Parathyroid adenoma (tissue), 2 donors: ENCODE results near the gene DNAH9.

ENCODE experiments used
- H2AFZ ChIP-seq: fragments of 300-600 bp; sonication (generic); one replicate; pipeline ENCODE4 v1.7.0; 2017; ENCODE audit warnings: antibody characterized with exemption, mild to moderate bottlenecking
- H3K27ac ChIP-seq: fragments of 300-600 bp; sonication (generic); one replicate; pipeline ENCODE4 v1.7.0; 2017
- H3K27me3 ChIP-seq: fragments of 300-600 bp; sonication (generic); one replicate; pipeline ENCODE4 v1.7.0; 2017; ENCODE audit warnings: low read length; ENCODE audit not compliant: control insufficient read depth, insufficient read depth
- H3K36me3 ChIP-seq: fragments of 300-600 bp; sonication (generic); one replicate; pipeline ENCODE4 v1.7.0; 2017; ENCODE audit warnings: low read length; ENCODE audit not compliant: control insufficient read depth, insufficient read depth
- H3K4me1 ChIP-seq: fragments of 300-600 bp; sonication (generic); one replicate; pipeline ENCODE4 v1.7.0; 2017; ENCODE audit warnings: control low read depth
- H3K4me2 ChIP-seq: fragments of 300-600 bp; sonication (generic); one replicate; pipeline ENCODE4 v1.7.0; 2017; ENCODE audit warnings: low read length
- H3K4me3 ChIP-seq: fragments of 300-600 bp; sonication (generic); one replicate; pipeline ENCODE4 v1.7.0; 2017; ENCODE audit warnings: low read depth, low read length
- H3K79me2 ChIP-seq: fragments of 300-600 bp; sonication (generic); one replicate; pipeline ENCODE4 v1.7.0; 2017; ENCODE audit warnings: control low read depth
- H3K9ac ChIP-seq: fragments of 300-600 bp; sonication (generic); one replicate; pipeline ENCODE4 v1.7.0; 2017; ENCODE audit warnings: mild to moderate bottlenecking
- H3K9me3 ChIP-seq: fragments of 300-600 bp; sonication (generic); one replicate; pipeline ENCODE4 v1.7.0; 2017; ENCODE audit warnings: low read length; ENCODE audit not compliant: control insufficient read depth
- TF ChIP-seq, protein P1 (sequence below): fragments of 300-600 bp; sonication (generic); IDR thresholded peaks from one replicate; pipeline ENCODE4 v1.7.0; 2017; ENCODE audit warnings: antibody characterized with exemption, mild to moderate bottlenecking
- donor health status: primary hyperparathyroidism.

The DNAH9 gene

DNA sequence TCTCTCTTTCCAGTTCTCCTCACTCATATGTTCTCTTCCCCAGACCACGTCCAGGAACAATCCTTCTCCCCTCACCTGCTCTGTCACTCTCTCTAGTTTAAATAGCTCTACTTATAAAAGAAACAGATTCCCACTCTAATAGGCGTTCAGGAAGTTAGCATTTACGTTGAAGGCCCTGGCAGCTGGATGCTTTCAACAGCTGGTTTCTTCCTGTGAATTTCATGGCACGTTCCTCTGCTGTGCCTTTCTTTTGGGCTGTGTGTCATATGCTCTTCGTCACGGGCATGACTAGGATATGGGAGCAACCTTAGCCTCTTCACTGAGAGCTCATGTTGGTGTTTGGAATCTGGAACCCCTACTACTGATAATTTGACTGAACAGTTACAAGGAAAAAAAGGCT, 325.8 kb downstream of the DNAH9 start:
- Histone ChIP-seq H3K36me3 (no peaks in the 10 kb centered on the region), H2AFZ (no peak overlapping the region), H3K9ac (no peak overlapping the region), H3K27me3 (no peaks in the 10 kb centered on the region), H3K9me3 (no peaks in the 10 kb centered on the region), H3K4me1 (no peaks in the 10 kb centered on the region), H3K79me2 (no peaks in the 10 kb centered on the region), H3K4me2 (no peak overlapping the region), H3K4me3 (no peak overlapping the region), H3K27ac (no peak overlapping the region)
- TF ChIP-seq, protein P1, sequence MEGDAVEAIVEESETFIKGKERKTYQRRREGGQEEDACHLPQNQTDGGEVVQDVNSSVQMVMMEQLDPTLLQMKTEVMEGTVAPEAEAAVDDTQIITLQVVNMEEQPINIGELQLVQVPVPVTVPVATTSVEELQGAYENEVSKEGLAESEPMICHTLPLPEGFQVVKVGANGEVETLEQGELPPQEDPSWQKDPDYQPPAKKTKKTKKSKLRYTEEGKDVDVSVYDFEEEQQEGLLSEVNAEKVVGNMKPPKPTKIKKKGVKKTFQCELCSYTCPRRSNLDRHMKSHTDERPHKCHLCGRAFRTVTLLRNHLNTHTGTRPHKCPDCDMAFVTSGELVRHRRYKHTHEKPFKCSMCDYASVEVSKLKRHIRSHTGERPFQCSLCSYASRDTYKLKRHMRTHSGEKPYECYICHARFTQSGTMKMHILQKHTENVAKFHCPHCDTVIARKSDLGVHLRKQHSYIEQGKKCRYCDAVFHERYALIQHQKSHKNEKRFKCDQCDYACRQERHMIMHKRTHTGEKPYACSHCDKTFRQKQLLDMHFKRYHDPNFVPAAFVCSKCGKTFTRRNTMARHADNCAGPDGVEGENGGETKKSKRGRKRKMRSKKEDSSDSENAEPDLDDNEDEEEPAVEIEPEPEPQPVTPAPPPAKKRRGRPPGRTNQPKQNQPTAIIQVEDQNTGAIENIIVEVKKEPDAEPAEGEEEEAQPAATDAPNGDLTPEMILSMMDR = no peak

DNA sequence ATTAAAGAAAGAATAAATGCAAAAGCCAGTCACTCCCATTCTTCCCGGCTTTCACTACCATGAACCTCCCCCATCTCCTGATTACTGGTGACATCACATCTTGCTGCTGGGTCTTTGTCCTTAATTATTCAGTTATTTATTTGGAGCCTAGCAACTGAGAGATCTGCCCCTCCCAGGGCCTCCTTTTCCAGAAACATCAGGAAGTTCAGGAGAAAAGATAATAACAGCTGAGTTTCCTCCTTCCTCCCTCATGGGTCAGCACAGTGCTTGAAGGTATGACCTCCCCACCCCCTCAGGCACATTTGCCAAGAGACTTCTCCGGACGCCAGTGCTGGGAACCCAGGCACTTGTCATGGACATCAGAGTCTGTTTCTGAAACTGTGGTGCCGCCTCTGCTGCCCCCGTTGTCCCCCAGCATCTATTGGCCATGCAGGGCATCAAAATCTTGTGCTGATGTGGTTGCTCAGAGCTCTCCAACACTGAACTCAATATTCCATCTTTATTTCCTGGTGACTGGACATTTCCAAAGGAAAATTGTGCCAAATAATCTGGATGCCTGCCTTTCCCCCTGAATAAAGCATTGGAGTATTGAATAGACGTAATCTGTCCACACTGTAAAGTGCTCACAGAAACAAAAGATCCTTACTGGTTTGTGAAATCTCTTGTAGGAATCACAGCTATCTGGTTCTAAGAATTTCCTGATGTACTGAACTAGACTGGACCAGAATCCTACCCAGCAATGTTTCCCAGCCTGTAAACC, 327.2 kb downstream of the DNAH9 start:
- Histone ChIP-seq H3K9me3 (no peaks in the 10 kb centered on the region), H3K36me3 (no peaks in the 10 kb centered on the region), H3K4me2 (no peak overlapping the region), H3K27me3 (no peaks in the 10 kb centered on the region), H3K27ac (peak overlapping the region; percentile 67), H3K4me1 (no peaks in the 10 kb centered on the region), H3K4me3 (no peak overlapping the region), H3K9ac (no peak overlapping the region), H2AFZ (no peak overlapping the region), H3K79me2 (no peaks in the 10 kb centered on the region)
- TF ChIP-seq, protein P1 = no peak

DNA sequence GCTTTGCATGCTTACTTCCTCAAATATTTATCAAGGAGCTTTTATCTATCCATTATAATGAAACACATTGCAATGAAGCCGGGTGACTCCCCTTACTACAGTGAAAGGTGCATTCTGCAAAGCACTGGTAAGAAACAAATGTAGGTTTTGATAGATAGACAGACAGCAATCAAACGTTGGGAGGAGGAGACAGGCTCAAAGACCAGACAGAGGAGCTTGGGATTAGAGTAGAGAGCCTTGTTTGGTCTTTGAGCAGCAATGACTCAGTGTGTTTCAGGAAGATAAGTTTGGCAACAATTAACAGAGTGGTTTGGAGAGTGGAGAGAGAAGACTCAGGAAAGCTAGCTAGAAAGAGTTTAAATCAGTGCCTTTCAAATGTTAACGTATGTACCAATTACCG, 330.2 kb downstream of the DNAH9 start:
- Histone ChIP-seq H3K9me3 (no peaks in the 10 kb centered on the region), H3K4me2 (no peak overlapping the region), H3K36me3 (no peaks in the 10 kb centered on the region), H3K9ac (no peak overlapping the region), H3K79me2 (no peaks in the 10 kb centered on the region), H3K4me1 (no peaks in the 10 kb centered on the region), H3K4me3 (no peak overlapping the region), H3K27ac (no peak overlapping the region), H3K27me3 (no peaks in the 10 kb centered on the region), H2AFZ (no peak overlapping the region)
- TF ChIP-seq, protein P1 = no peak

DNA sequence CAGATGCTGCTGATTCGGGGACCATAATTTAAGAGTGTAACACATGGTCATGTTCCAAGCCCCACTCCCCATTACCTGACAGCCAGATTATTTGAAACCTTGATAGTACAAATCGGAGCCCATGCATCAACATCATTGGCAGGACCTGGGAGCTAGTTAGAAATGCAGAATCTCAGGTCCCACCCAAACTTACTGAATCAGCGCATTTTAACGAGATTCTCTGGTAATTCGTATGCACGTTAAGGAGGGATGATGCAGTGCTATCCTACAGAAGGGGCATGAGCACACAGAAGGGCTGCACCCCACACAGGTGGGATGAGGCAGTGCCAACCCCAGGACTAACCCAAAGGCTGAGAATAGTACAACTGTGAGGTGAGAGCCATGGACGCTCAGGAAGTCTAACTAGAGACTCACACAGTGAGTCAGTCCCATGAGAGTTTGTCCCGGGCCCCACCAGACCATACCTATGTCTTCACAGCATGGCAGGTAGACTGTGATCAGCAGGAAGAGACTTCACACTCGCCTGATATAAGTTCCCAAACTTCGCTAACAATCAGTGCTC, 334.1 kb downstream of the DNAH9 start:
- Histone ChIP-seq H3K27me3 (no peaks in the 10 kb centered on the region), H3K4me2 (no peak overlapping the region), H2AFZ (no peak overlapping the region), H3K79me2 (no peaks in the 10 kb centered on the region), H3K9me3 (no peaks in the 10 kb centered on the region), H3K4me1 (no peaks in the 10 kb centered on the region), H3K9ac (no peak overlapping the region), H3K36me3 (no peaks in the 10 kb centered on the region), H3K4me3 (no peak overlapping the region), H3K27ac (no peak overlapping the region)
- TF ChIP-seq, protein P1 = no peak
